Uterus (tissue), 2 donors: ENCODE measurements around the gene SCT.
"Not testable (repeated sequence)": the region's sequence is repeated elsewhere in the genome, so short reads cannot be mapped to it uniquely, and the experiment has no call there.

ENCODE experiments used
- POLR2A ChIP-seq, 2 donors: fragments of 450-650 bp; IDR thresholded peaks; one replicate each; pipeline ENCODE4 v1.6.1; 2016; ENCODE audit warnings: antibody characterized with exemption in 2 of 2, mild to moderate bottlenecking in 1 of 2, moderate library complexity in 1 of 2
- TF ChIP-seq, protein P1 (sequence below), 4 experiments: fragments of 200-600 bp in 2 of 4; fragments of 450-650 bp in 2 of 4; sonication (generic) in 2 of 4; IDR thresholded peaks; one replicate each; pipeline ENCODE4 v1.5.1; 2016 to 2019; ENCODE audit warnings: antibody characterized with exemption in 4 of 4, mild to moderate bottlenecking in 2 of 4, moderate library complexity in 1 of 4

DNA sequence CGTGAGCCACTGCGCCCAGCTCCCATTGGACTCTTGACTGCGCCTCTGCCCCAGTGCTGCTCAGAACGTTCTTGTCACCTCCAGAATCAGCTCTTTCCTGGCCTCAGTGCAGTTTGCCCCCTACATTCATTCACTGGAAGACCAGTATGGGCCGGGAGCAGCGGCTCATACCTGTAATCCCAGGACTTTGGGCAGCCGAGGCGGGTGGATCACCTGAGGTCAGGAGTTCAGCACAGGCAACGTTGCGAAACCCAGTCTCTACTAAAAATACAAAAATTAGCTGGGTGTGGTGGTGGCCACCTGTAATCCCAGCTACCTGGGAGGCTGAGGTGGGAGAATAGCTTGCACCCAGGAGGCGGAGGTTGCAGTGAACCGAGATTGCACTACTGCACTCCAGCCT lies 27.5 kb upstream of the SCT start:
- TF ChIP-seq, protein P1, sequence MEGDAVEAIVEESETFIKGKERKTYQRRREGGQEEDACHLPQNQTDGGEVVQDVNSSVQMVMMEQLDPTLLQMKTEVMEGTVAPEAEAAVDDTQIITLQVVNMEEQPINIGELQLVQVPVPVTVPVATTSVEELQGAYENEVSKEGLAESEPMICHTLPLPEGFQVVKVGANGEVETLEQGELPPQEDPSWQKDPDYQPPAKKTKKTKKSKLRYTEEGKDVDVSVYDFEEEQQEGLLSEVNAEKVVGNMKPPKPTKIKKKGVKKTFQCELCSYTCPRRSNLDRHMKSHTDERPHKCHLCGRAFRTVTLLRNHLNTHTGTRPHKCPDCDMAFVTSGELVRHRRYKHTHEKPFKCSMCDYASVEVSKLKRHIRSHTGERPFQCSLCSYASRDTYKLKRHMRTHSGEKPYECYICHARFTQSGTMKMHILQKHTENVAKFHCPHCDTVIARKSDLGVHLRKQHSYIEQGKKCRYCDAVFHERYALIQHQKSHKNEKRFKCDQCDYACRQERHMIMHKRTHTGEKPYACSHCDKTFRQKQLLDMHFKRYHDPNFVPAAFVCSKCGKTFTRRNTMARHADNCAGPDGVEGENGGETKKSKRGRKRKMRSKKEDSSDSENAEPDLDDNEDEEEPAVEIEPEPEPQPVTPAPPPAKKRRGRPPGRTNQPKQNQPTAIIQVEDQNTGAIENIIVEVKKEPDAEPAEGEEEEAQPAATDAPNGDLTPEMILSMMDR (IDR thresholded peaks at IDR 0.05) = not testable (repeated sequence)
- TF ChIP-seq POLR2A (IDR thresholded peaks at IDR 0.05) = not testable (repeated sequence)
